A549 (cell line): ENCODE data around the gene SNX6. TPM values are rescaled to one million over a fixed set of nuclear protein-coding genes. Genes with fewer than 3 reads are reported as not detected.

Source experiments
- ATAC-seq, 2 experiments: fragments of 200-7000 bp in 1 of 2; fragments of >200 bp in 1 of 2; cut with Nextera tagmentation in 1 of 2; cut with Tn5 transposase in 1 of 2; 3 replicates each; pipeline versions ENCODE4 v1.8.0 to v1.9.1; 2018 to 2020; ENCODE audit warnings: mild to moderate bottlenecking in 1 of 2, moderate library complexity in 1 of 2
- CTCF ChIA-PET: fragments of 300-600 bp; sonication (Branson Sonifier 250); formaldehyde crosslinking; extraction: SDS; loops from one replicate; lab custom pipeline; 2021; ENCODE audit warnings: antibody characterized with exemption, inconsistent platforms; lab: Yijun Ruan, JAX
- POLR2A ChIA-PET: fragments of 350-600 bp; formaldehyde crosslinking; extraction: SDS; loops from one replicate; lab custom pipeline; 2021; ENCODE audit warnings: antibody characterized with exemption, inconsistent platforms; lab: Yijun Ruan, JAX
- DNase-seq, 2 experiments: peaks; one replicate each; pipeline versions ENCODE4 v3.0.0 to v3.0.0-alpha.2; 2011 to 2016; ENCODE audit warnings: low read depth in 1 of 2, low spot score in 1 of 2
- FAIRE-seq: peaks from 2 replicates; lab custom pipeline; 2011; peaks lifted over from hg19 to GRCh38; lab: Jason Lieb, UNC
- H3K27ac ChIP-seq, 2 experiments: fragments of >200 bp; sonication (Bioruptor Twin); formaldehyde crosslinking; 3 replicates each; pipeline ENCODE4 v1.5.1; 2016 to 2017
- H3K4me1 ChIP-seq: fragments of >200 bp; sonication (Bioruptor Twin); formaldehyde crosslinking; 3 replicates; pipeline ENCODE4 v1.6.1; 2016
- H3K4me2 ChIP-seq: fragments of >200 bp; sonication (Bioruptor Twin); formaldehyde crosslinking; 3 replicates; pipeline ENCODE4 v1.6.1; 2016
- H3K4me3 ChIP-seq: fragments of >200 bp; sonication (Bioruptor Twin); formaldehyde crosslinking; 3 replicates; pipeline ENCODE4 v1.5.1; 2016
- H3K9me3 ChIP-seq: fragments of >200 bp; sonication (Bioruptor Twin); formaldehyde crosslinking; 3 replicates; pipeline ENCODE4 v1.6.1; 2016
- ATOH8 ChIP-seq: fragments of 250-450 bp; sonication (Bioruptor Pico); IDR thresholded peaks from 2 replicates; pipeline ENCODE4 v1.5.0; 2020; ENCODE audit warnings: low read depth, mild to moderate bottlenecking, moderate library complexity
- BCL3 ChIP-seq: fragments of >200 bp; sonication (Bioruptor Twin); formaldehyde crosslinking; IDR thresholded peaks from 3 replicates; pipeline ENCODE4 v1.6.1; 2016
- CHD4 ChIP-seq: fragments of 200-600 bp; sonication (generic); IDR thresholded peaks from 2 replicates; pipeline ENCODE4 v1.6.1; 2016; ENCODE audit warnings: antibody characterized with exemption, mild to moderate bottlenecking, borderline replicate concordance
- CTCF ChIP-seq: fragments of >200 bp; sonication (Bioruptor Twin); formaldehyde crosslinking; IDR thresholded peaks from 3 replicates; pipeline ENCODE4 v1.5.1; 2016
- E2F6 ChIP-seq: IDR thresholded peaks from 2 replicates; pipeline ENCODE4 v1.6.1; 2012; ENCODE audit warnings: low read depth, borderline replicate concordance
- EHF ChIP-seq: fragments of 250-450 bp; sonication (Bioruptor Pico); IDR thresholded peaks from 2 replicates; pipeline ENCODE4 v1.5.0; 2020; ENCODE audit warnings: mild to moderate bottlenecking
- ELK1 ChIP-seq: fragments of 150-350 bp; IDR thresholded peaks from 2 replicates; pipeline ENCODE4 v1.6.1; 2014; ENCODE audit warnings: low read depth, mild to moderate bottlenecking, low read length
- FOSB ChIP-seq: fragments of 250-450 bp; sonication (Bioruptor Pico); IDR thresholded peaks from 2 replicates; pipeline ENCODE4 v1.5.0; 2020; ENCODE audit warnings: mild to moderate bottlenecking, moderate library complexity
- FOSL2 ChIP-seq, 2 experiments: fragments of 450-650 bp in 1 of 2; fragments of >200 bp in 1 of 2; sonication (Bioruptor Twin) in 1 of 2; formaldehyde crosslinking; IDR thresholded peaks; 2 replicates each; pipeline versions ENCODE4 v1.5.0 to v1.6.1; 2016 to 2020; ENCODE audit warnings: mild to moderate bottlenecking in 1 of 2, moderate library complexity in 1 of 2
- FOXS1 ChIP-seq: fragments of 250-450 bp; sonication (Bioruptor Pico); IDR thresholded peaks from 2 replicates; pipeline ENCODE4 v1.5.0; 2020; ENCODE audit warnings: mild to moderate bottlenecking, moderate library complexity
- HOXB13 ChIP-seq: fragments of 250-450 bp; sonication (Bioruptor Pico); IDR thresholded peaks from 2 replicates; pipeline ENCODE4 v1.5.0; 2020; ENCODE audit warnings: low read depth, mild to moderate bottlenecking, moderate library complexity
- HOXB5 ChIP-seq: fragments of 250-450 bp; sonication (Bioruptor Pico); IDR thresholded peaks from 2 replicates; pipeline ENCODE4 v1.5.0; 2020; ENCODE audit warnings: mild to moderate bottlenecking, moderate library complexity
- JUN ChIP-seq, 2 experiments: fragments of >200 bp; sonication (Bioruptor Twin); formaldehyde crosslinking; IDR thresholded peaks; 2 replicates in 1 of 2; 3 replicates in 1 of 2; pipeline ENCODE4 v1.6.1; 2016 to 2017
- JUNB ChIP-seq: fragments of >200 bp; sonication (Bioruptor Twin); formaldehyde crosslinking; IDR thresholded peaks from 2 replicates; pipeline ENCODE4 v1.6.1; 2016
- KDM5A ChIP-seq: fragments of 200-600 bp; sonication (generic); IDR thresholded peaks from 2 replicates; pipeline ENCODE4 v1.6.1; 2016; ENCODE audit warnings: antibody characterized with exemption, mild to moderate bottlenecking
- MAX ChIP-seq: IDR thresholded peaks from 2 replicates; pipeline ENCODE4 v1.6.1; 2012
- NFE2L2 ChIP-seq: fragments of 150-350 bp; conservative IDR thresholded peaks from 2 replicates; pipeline ENCODE4 v1.6.1; 2014; ENCODE audit warnings: low read length
- NR3C1 ChIP-seq: fragments of >200 bp; sonication (Bioruptor Twin); formaldehyde crosslinking; IDR thresholded peaks from 3 replicates; pipeline ENCODE4 v1.6.1; 2017
- PBX3 ChIP-seq: IDR thresholded peaks from 2 replicates; pipeline ENCODE4 v1.6.1; 2012
- POLR2A ChIP-seq: IDR thresholded peaks from 2 replicates; pipeline ENCODE4 v1.6.1; 2012; ENCODE audit warnings: mild to moderate bottlenecking, low read length
- RAD21 ChIP-seq, 2 experiments: fragments of >200 bp in 1 of 2; sonication (Bioruptor Twin) in 1 of 2; formaldehyde crosslinking in 1 of 2; IDR thresholded peaks in 1 of 2; conservative IDR thresholded peaks in 1 of 2; 2 replicates in 1 of 2; 3 replicates in 1 of 2; pipeline ENCODE4 v1.6.1; 2012 to 2018; ENCODE audit warnings: inconsistent platforms in 1 of 2
- REST ChIP-seq: fragments of 200-600 bp; sonication (generic); IDR thresholded peaks from 2 replicates; pipeline ENCODE4 v1.6.1; 2016; ENCODE audit warnings: antibody characterized with exemption, mild to moderate bottlenecking, moderate library complexity
- RFX5 ChIP-seq: fragments of 450-650 bp; IDR thresholded peaks from 2 replicates; pipeline ENCODE4 v1.7.1; 2014; ENCODE audit warnings: antibody characterized with exemption, mild to moderate bottlenecking, moderate library complexity
- RNF2 ChIP-seq: fragments of 200-600 bp; sonication (generic); IDR thresholded peaks from 2 replicates; pipeline ENCODE4 v1.6.1; 2016; ENCODE audit warnings: low read depth, mild to moderate bottlenecking, antibody characterized with exemption, moderate library complexity, borderline replicate concordance
- TFCP2L1 ChIP-seq: fragments of 250-450 bp; sonication (Bioruptor Pico); IDR thresholded peaks from 2 replicates; pipeline ENCODE4 v1.5.0; 2021; ENCODE audit warnings: mild to moderate bottlenecking
- TP53 ChIP-seq: fragments of 250-450 bp; sonication (Bioruptor Pico); IDR thresholded peaks from 2 replicates; pipeline ENCODE4 v1.5.0; 2021; ENCODE audit warnings: mild to moderate bottlenecking, moderate library complexity
- ZFP36 ChIP-seq: fragments of 450-650 bp; IDR thresholded peaks from 2 replicates; pipeline ENCODE4 v1.6.1; 2014; ENCODE audit warnings: borderline replicate concordance; ENCODE audit not compliant: partially characterized antibody
- ZSCAN20 ChIP-seq: fragments of 250-450 bp; sonication (Bioruptor Pico); IDR thresholded peaks from 2 replicates; pipeline ENCODE4 v1.8.0; 2022; ENCODE audit warnings: mild to moderate bottlenecking, moderate library complexity
- WGBS: methylation state at CpG from one replicate; pipeline ENCODE4 v1.1.6; 2017; ENCODE audit errors: missing lambda C conversion rate; 5-methylcytosine and 5-hydroxymethylcytosine counted together
- polyA plus RNA-seq, 4 experiments: library from polyadenylated mRNA; depleted of rRNA in 3 of 4; stranded (reverse); fragments of >200 nt; fragmentation: RNase III in 1 of 4; extraction: RNeasy Plus Mini Kit Qiagen cat#74134 plus additional on column Dnase treatment in 1 of 4; gene quantifications; 2 replicates in 3 of 4; 3 replicates in 1 of 4; pipeline ENCODE4 v1.2.3, GENCODE V29; 2011 to 2017

Gene SNX6
- polyA plus RNA-seq, 2 of the 4 experiments (the other 2 are of a cell fraction), result 149 to 174 TPM

GRCh38 chr14:34673702-34674101 is 43.8 kb upstream of the SNX6 start:
- Histone ChIP-seq H3K9me3 (no peaks in the 10 kb centered on the region), H3K4me2 (no peak overlapping the region), H3K4me1 (peaks cover 23% of the 10 kb centered on the region), H3K4me3 (no peak overlapping the region), H3K27ac (no peak overlapping the region)
- FAIRE-seq (peak; percentile 65), ATAC-seq (no peak), DNase-seq (no peak)
- ChIA-PET POLR2A (no interaction called here), CTCF (interaction anchor here (0.6 to 8.0 kb wide), 24 partner anchors 8 to 610 kb away, joined by 3 to 120 read pairs (median 6); partner anchors contain the start of gene SRP54)
- WGBS, result 83% methylated on average over 1 of the region's 1 CpG
- TF ChIP-seq HOXB13 (CRISPR knock-in tag) (no peak), ELK1 (no peak), EHF (CRISPR knock-in tag) (no peak), FOSL2 (IDR thresholded peaks at IDR 0.05) (no peak), FOSL2 (CRISPR knock-in tag; IDR thresholded peaks at IDR 0.05) (no peak), NFE2L2 (no peak), MAX (no peak), FOXS1 (CRISPR knock-in tag) (no peak), E2F6 (no peak), FOSB (CRISPR knock-in tag) (no peak), RFX5 (no peak), REST (no peak), JUN (IDR thresholded peaks at IDR 0.05) (no peak), POLR2A (no peak), CHD4 (no peak), HOXB5 (CRISPR knock-in tag) (no peak), TP53 (CRISPR knock-in tag) (no peak), RNF2 (no peak), CTCF (no peak), NR3C1 (no peak), ZFP36 (no peak)

- H3K4me2 ChIP-seq, result no peak overlapping the region
- TF ChIP-seq KDM5A (no peak), RFX5 (no peak), TFCP2L1 (no peak), RAD21 (conservative IDR thresholded peaks at IDR 0.05 in 1 of 2, IDR thresholded peaks at IDR 0.05 in 1 of 2) (no peak), PBX3 (no peak), ZSCAN20 (CRISPR knock-in tag) (no peak), ATOH8 (CRISPR knock-in tag) (no peak), CHD4 (no peak), JUNB (no peak), BCL3 (no peak)
- WGBS, result 71% methylated on average over 6 of the region's 6 CpGs
- no peak overlapping the region for H3K4me3 ChIP-seq
- H3K27ac ChIP-seq, result peak overlapping the region in 1 of 2 experiments; percentile 64; a peak in 3 of 6 replicates
- ATAC-seq, result no peak
- no peaks in the 10 kb centered on the region for H3K9me3 ChIP-seq
- FAIRE-seq, result no peak
- CTCF ChIA-PET, result interaction anchor here (0.6 to 8.0 kb wide), 22 partner anchors 9 to 311 kb away, joined by 3 to 120 read pairs (median 6); partner anchors contain the start of gene SRP54
- POLR2A ChIA-PET, result no interaction called here
- H3K4me1 ChIP-seq, result peaks cover 5% of the 10 kb centered on the region
- no peak for DNase-seq
Measured at GRCh38 chr14:34671716-34672115, 41.8 kb upstream of the SNX6 start.
